DMS 273 treated with DMSO at 0.1 percent for 48 hours (cell line): ENCODE measurements around the gene OR4F16.
"Not testable (repeated sequence)": the region's sequence is repeated elsewhere in the genome, so short reads cannot be mapped to it uniquely, and the experiment has no call there.

Experiments used
- DNase-seq: peaks from one replicate; lab custom pipeline; 2025; lab: John Stamatoyannopoulos, UW

Gene OR4F16

GRCh38 chr1:686554-686953 lies at the start of gene OR4F16:
Gene OR4F16, minus strand, starts transcription at chr1:686654. Its CDS starts 0 bp downstream, at chr1:686654.
- not testable (repeated sequence) for DNase-seq

GRCh38 chr1:733649-734048 lies 47.2 kb upstream of the OR4F16 start:
- DNase-seq: not testable (repeated sequence)

- DNase-seq: not testable (repeated sequence)
Measured at GRCh38 chr1:727040-727439, 40.6 kb upstream of the OR4F16 start.
